NB4 (cell line): ENCODE measurements around the gene KRT222.

Experiments
- DNase-seq: peaks from one replicate; pipeline ENCODE4 v3.0.0; 2010; ENCODE audit warnings: low read depth
- H3K4me3 ChIP-seq: one replicate; pipeline ENCODE4 v1.5.1; 2011; ENCODE audit warnings: mild to moderate bottlenecking, low read depth, low read length, moderate library complexity
- MYC ChIP-seq: IDR thresholded peaks from 2 replicates; pipeline ENCODE4 v1.6.1; 2011; ENCODE audit warnings: low read depth, low read length
- POLR2A ChIP-seq: IDR thresholded peaks from 2 replicates; pipeline ENCODE4 v1.6.1; 2011; ENCODE audit warnings: mild to moderate bottlenecking; ENCODE audit not compliant: insufficient read length; ENCODE audit errors: extremely low read depth
- TF ChIP-seq, protein P1 (sequence below): IDR thresholded peaks from one replicate; pipeline ENCODE4 v1.5.1; 2012; ENCODE audit warnings: low read depth, low read length
- TF ChIP-seq, protein P2 (sequence below): IDR thresholded peaks from 2 replicates; pipeline ENCODE4 v1.6.1; 2011; ENCODE audit warnings: low read depth, low read length

Gene KRT222

DNA sequence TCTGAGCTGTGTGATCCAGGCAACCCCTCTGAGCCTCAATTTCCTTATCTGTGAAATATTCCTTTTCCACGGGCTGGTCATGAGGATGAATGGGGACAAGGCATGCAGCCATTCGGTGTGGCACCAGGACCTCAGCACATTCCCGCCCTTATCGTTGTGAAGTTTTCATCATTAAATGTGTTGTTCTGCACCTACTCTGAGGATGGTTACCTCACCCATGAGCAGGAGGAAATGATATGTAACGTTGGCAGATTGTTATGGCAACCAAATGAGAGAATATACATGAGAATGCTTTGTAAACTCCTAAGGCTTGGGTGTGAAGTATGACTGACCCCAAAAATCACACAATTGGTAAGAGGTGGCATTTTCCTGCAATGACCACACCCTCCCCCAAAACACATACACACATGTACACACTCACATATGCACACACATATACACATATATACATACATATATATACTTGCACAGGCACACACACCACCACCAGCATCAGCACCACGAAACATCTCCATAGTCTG, 56.9 kb downstream of the KRT222 start:
- no peak overlapping the region for H3K4me3 ChIP-seq
- TF ChIP-seq MYC, result no peak
- TF ChIP-seq, protein P1, sequence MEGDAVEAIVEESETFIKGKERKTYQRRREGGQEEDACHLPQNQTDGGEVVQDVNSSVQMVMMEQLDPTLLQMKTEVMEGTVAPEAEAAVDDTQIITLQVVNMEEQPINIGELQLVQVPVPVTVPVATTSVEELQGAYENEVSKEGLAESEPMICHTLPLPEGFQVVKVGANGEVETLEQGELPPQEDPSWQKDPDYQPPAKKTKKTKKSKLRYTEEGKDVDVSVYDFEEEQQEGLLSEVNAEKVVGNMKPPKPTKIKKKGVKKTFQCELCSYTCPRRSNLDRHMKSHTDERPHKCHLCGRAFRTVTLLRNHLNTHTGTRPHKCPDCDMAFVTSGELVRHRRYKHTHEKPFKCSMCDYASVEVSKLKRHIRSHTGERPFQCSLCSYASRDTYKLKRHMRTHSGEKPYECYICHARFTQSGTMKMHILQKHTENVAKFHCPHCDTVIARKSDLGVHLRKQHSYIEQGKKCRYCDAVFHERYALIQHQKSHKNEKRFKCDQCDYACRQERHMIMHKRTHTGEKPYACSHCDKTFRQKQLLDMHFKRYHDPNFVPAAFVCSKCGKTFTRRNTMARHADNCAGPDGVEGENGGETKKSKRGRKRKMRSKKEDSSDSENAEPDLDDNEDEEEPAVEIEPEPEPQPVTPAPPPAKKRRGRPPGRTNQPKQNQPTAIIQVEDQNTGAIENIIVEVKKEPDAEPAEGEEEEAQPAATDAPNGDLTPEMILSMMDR, result no peak
- TF ChIP-seq, protein P2, sequence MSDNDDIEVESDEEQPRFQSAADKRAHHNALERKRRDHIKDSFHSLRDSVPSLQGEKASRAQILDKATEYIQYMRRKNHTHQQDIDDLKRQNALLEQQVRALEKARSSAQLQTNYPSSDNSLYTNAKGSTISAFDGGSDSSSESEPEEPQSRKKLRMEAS, result no peak
- no peak for DNase-seq

DNA sequence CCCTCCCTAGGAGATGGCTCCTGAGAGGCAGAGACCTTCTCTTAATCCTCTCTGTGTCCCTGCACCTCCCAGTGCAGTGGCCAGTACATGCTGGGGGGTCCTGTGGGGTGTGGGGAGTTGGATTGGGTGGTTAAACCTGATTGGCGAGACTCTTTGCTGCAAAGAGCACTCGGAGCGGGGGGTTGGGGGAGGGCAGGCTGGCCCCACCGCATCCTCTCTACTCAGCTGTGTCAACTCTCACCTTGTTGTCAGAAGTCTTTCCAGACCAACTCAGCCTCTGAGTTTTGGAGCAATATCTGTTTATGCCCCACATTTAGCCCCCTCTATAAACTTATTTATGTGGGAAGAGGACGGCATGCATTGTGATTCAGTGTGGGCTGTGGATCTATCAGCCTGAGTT, 57.3 kb downstream of the KRT222 start:
- DNase-seq, result no peak
- no peak overlapping the region for H3K4me3 ChIP-seq
- TF ChIP-seq MYC, result no peak
- TF ChIP-seq, protein P2, result no peak
- TF ChIP-seq, protein P1, result no peak
- no peak for TF ChIP-seq POLR2A

DNA sequence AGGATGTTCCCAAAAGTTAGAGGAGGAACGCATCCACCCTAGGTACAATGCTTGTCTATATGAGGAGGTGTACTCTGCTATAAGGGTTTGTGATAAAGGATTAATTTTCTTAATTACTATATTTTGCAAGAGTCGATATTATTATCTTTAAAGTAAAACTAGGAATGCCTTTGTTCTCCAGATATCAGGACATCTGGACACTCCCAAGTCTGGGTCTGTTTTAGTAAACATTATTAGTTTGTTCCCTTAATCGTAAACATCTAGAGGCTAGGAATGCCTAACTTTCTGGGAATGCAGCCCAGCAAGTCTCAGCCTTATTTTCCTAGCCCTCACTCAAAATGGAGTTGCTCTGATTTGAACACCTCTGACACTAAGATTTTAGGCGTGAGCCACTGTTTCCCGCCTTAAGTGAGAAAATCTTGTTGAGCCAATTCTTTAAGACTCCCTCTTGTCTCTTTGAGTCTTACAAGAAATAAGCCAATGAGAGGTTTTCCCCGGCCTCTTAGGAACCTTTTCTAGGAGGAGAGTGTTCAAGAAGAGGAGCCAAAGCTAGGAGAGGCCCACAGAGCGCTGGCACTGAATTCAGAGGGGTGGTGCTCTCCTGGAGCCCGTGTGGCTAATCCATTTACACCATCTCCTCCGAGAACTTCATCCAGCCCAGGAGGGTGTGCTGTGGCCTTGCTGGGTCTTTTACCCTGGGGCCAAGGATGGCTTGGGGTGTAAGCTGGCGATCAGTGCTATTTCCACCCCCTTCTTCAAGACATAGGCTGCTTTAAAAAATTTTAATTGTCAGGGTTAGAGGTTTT, 58.2 kb downstream of the KRT222 start:
- DNase-seq, result no peak
- TF ChIP-seq, protein P2, result no peak

DNA sequence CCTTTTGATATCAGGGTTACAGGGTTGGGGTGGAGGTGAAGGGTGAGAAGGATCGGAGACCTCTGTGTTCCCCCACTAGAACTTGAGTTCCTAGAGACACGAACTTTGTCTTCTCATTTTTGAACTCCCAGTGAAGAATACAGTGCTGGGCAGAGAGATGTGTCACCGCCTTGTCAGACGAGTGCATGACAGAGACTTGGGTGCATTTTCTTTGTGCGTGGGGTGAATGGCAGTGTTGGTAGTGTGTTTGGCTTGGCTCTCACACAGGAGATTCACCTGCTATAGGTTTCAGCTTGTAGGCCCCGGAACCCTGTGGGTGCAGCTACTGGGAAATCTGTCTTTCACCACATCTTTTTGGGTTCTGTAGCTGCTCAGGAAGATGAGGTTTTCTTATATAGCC, 59.7 kb downstream of the KRT222 start:
- H3K4me3 ChIP-seq, result no peak overlapping the region
- TF ChIP-seq, protein P1, result no peak
- TF ChIP-seq MYC (no peak), POLR2A (no peak)
- TF ChIP-seq, protein P2, result no peak
- DNase-seq, result no peak

More for the DNA sequence above, 58.2 kb downstream of the KRT222 start:
- H3K4me3 ChIP-seq, result no peak overlapping the region
